ENCODE data around the gene ANGPTL2.

The ANGPTL2 gene

DNA sequence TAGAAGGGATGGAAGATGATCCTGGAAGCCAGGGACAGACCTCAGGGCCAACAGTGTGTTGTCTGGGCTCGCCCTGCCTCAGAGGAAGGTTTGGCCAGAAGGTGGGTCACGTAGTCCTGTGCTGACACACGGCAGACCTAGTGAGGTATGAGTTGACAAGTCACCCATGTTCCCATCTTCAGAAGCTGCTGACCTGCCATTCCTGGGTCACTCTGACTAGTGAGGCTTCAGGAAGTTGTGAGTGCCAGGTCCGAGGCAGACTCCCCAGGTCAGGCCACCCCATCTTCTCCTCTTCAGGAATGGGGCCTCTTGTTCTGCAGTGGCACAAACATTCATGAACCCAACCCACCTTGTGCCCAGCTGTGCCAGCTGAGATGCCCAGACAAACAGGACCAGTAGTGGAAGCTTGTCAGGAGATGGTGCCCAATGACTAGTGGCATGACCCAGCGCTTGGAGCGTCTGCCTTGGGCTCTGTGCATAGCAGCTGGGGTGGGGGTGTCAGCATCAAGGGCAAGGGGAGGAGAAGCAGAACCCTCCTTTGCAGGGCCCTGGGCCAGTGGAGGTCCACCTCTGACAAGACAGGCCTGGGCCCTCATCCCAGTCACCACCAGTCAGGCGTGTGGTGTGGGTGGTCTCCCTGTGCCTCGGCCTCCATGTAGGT is 16.8 kb upstream of the ANGPTL2 start:
- in situ Hi-C loops (cut with MboI; ENCODE audit: low pct_unique_long_range_greater_than_20kb, low sequenced_read_pairs): no loop called here
- DNase-seq: no peak

DNA sequence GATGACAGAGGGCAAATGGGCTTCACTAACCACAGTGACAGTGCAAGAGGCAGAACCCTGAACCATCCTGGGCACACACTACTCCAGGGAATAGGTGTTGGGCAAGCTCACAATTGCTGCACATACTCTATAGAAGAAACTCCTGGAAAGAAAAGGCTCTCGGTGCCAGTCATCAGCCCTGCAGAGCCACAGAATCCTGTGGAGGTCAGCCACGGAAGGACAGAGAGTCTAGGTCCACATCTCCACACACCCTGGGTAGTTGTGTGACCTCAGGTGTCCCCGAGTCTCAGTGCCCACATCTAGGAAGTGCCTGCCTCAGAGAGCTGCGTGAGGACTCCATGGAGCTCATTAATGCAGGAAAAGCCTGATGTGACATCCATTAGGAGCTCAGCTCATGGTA is 16.0 kb upstream of the ANGPTL2 start:
- no peak for DNase-seq
- in situ Hi-C loops (cut with MboI; ENCODE audit: low pct_unique_long_range_greater_than_20kb, low sequenced_read_pairs): no loop called here

DNA sequence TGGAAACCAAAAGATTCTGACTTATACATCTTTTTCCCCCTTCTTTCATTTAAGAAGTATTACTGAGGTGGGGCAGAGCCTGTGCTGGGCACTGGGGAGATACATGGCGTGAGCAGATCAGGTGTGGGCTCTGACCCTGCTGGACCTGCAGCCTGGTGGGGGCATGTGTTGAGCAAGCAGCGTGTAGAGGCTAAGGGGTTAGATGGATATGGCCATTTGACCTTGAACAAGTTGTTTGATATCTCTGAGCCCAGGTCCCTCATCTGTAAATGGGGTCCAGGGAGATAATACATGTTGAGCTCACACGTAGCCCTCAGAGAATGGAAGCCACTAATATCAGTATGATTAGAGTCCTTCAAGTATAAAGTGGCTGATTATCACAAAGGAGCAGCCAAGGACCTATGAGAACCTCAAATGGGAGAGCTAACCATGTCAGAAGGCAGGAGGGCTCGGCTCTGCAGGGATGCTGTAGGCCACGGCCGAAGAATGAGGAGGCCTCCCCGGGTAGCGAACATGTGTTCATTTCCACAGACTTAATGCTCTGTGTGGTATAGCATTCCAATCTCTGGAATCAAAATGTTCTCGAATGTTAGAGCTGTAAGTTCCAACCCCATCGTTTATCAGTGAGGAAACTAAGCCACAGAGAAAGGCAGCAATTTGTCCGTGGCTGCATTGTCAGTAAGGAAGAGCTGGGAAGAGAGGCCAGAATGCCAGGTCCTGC is 15.4 kb upstream of the ANGPTL2 start:
- DNase-seq: no peak
- in situ Hi-C loops (cut with MboI; ENCODE audit: low pct_unique_long_range_greater_than_20kb, low sequenced_read_pairs): no loop called here

DNA sequence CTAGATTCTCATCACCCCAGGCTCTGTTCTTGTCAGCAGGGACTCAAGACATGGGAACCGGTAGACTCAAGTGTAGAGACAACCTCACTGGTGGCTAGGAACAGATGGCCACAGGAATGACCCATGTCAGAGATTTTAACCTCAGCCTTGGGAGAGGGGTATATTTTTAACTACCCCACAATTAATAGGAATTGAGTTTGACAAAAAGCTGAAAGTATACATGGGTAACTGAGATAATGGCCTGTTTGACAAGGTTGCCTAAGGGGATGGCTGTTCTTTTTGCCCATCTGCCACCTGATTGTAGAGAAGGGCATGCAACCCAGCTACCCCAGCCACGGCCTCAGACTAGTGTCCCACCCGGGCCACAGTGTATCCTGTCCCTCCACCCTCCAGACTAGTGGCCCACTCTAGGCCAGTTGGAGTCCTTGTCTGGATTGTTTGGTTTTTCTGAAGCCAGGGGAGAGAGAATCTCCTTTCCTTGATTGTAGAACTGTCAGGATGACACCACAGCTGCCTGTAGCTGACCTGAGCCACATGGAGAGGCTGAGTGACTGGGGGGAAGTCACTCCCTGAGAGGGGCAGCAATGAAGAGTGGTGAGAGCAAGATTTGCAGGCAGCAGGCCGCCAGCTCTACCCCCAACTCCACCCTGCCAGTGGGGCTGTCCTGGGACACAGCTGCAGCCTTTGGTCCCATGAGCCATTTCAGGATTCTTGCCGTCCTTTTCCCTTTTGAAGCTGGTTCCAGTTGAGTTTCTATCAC is 14.6 kb upstream of the ANGPTL2 start:
- in situ Hi-C loops (cut with MboI; ENCODE audit: low pct_unique_long_range_greater_than_20kb, low sequenced_read_pairs): no loop called here

DNA sequence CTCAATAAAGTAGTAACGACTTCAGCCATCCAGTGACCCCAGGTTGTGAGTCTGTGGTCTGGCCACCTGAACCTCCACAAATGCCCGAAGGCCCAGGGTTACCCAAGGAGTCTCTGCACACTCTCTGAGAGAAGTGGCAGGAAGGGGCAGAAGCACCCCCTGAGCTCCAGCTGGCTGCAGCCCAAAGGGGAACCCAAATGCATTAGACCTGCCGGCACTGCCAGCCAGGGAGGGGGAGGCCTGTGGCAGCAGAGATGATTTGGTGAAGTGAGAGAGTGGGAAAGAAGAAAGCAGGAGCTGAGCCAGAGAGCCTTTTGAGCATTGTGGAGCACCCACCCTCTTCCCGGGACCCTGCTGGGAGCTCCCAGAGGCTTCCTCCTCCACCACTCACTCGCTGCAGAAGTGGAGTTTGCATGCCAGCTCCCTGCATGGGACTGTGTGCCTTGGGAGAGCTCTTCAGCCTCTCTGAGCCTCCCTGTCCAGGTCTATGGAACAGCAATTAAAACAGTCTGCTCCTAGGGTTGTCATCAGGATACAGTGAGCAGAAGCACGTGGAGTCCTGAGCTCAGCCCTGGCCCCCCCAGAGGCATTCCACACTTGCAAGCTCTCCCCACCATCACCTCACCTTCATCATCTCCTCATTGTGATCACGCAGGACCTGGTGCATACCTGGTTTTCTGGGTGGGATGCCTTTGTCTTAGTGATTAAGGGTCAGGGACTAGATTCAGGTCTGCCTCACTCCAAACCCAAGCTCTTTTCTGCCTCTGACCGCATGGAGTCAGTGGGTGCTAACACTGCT is 13.8 kb upstream of the ANGPTL2 start:
- no peak for DNase-seq
- in situ Hi-C loops (cut with MboI; ENCODE audit: low pct_unique_long_range_greater_than_20kb, low sequenced_read_pairs): no loop called here

More for the DNA sequence above, 14.6 kb upstream of the ANGPTL2 start:
- no peak for DNase-seq

DNA sequence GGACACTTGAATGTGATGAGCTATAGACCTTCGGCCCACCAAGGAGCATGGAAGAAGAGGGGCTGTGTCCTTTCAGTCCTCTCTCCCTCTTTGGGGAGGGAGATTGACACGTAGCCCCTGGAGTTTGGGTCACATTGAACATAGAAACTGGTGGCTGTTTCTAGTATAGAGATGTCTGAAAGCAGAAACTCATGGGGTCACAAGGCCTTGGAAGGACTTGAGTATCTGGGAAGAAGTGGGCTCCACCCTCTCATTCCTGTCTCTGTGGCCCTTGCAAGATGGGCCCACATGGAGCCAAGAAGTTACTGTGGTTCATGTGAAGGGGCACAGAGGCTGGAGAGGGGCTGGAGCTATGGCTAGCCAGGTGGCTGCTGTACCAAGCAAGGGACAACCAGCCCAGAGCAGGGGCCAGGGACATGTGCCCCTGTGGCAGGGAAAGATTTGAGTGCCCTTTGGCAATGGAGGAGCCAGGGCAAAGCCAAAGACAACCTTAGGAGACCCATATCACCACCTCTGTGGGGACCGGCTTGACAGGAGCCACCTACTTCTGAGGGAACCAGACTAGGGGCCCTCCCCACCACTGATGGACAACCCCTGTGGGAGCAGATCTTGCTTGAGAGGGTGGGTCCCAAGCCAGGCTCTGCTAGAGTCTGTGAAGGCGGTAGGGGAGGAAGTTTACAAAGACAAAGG is 12.8 kb upstream of the ANGPTL2 start:
- DNase-seq: no peak

DNA sequence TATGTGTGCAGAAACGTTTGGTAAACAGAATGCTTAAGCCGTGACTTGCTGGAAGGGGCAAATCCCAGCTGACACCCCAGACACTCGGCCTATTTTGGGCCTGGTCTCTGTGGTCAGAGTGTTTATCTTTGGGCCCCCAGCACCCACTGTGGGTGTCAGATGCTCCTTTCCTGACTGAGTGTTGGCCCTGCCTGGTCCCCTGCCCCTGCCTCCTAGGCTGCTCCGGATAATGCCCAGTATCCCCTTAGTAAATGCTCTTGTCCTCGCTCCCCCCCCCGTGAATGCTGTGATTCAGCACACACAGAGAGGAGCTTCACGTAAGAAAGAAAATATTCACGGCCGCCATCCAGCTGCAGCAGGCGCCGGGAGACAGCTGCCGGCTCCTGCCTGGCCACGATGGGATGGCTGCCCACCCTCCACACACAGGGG is 11.3 kb upstream of the ANGPTL2 start:
- no peak for DNase-seq
- in situ Hi-C loops (cut with MboI; ENCODE audit: low pct_unique_long_range_greater_than_20kb, low sequenced_read_pairs): no loop called here

More for the DNA sequence above, 12.8 kb upstream of the ANGPTL2 start:
- in situ Hi-C loops (cut with MboI; ENCODE audit: low pct_unique_long_range_greater_than_20kb, low sequenced_read_pairs): no loop called here

DNA sequence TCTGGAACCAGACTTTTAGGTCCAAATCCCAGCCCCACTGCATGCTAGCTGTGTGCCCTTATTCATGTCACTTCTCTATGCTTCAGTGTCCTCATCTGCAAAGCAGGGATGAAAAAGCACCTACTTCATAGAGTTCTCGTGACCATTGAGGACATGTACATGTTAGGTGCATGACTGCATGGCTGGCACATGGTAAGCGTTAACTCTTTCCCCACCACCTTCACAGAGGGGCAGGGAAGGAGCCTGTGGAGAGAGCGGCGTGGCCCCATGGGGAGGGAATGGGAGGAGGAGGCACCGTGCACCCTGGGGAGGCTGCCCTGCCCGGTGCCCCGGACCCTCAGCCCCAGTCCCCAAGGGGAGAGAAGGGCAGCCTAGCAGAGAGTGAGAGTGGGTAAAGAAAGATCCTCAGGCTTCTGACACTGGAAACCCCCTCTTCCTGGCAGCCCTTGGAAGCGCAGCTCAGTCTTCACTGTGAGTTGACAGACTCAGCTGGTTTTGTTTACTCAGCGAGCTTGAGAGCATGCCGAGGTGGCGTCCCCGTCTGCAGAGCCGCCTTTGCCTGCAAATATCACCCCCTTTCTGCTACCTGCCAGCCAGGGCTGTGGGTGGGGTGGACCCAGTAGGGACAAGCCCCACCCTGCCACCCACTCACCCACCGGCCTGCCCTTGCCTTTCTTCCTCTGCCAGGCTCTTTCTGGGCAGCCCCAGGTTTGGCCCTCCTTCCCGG is 10.6 kb upstream of the ANGPTL2 start:
- DNase-seq: no peak
- in situ Hi-C loops (cut with MboI; ENCODE audit: low pct_unique_long_range_greater_than_20kb, low sequenced_read_pairs): no loop called here

DNA sequence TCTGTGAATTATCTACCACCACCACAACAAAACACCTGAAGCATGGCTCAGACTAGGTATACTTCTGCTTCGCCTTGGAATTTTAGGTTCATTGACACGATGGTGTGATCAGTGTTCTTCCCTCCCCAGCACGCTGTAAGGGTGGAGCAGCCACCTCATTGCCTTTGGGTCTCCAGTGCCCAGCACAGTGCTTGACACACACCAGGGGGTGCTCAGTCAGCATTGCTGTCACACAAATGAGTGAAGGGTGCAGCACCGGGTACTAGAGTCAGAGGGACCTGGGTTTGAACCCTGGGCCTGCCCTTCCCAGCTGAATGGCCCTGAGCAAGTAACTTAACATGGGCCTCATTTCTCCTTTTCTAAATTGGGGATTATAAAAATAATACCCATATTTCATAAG is 9.9 kb upstream of the ANGPTL2 start:
- in situ Hi-C loops (cut with MboI; ENCODE audit: low pct_unique_long_range_greater_than_20kb, low sequenced_read_pairs): no loop called here
- DNase-seq: no peak

DNA sequence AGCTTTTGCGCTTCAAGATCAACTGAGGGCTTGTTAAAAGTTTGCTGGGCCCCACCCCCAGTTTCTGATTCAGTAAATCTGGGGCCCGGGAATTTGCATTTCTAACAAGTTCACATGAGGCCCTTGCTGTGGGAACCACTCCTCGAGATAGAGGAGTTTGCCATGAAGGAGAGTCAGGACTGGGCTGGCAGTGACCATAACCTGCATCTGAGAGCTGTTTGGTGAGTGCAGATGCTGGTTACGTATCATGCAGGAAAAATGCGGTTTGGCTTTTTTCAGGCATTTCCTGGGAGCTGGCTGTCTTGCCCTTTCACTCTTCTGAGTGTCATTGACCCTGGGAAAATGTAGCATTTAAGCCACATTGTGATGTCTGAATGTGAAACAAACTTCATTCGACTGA is 9.4 kb upstream of the ANGPTL2 start:
- DNase-seq: no peak

DNA sequence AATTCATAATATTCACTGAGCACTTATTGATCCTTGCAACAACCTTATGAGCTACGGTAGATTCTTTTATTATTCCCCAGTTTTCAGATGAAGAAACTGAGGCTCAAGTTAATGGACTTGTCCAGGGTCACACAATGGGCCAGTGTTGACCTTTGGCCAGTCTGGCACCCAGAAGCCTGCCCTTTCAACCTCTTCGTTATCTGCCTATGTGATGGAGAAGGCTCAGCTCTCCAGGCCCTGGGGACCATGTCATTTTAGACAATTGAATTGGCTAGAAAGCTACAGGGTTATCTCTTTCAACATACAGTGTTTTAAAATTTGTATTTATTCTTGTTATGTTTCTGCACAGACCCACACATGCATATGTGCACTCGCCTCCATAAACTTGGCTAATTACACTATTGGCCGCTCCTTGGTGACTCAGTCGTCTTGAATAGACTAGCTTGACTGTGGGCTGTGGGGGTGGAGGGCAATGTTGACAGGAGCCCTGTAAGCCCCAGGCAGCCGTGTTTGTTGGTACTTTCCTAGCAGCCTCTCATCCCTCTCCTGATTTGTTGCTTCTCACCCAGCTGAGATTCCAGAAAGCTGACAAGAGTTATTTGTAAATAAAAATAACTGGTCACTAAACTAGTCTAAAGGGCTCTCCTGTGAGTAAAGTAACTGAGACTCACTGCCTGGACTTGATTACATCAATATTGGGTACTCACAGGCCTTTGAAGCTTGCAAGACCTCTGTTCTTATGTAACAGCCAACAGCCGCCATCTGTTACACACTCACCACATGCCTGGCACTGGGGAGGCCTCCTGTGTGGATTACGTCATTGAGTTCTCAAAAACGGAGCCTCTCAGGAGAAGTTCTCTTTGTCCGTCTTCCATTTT is 8.5 kb upstream of the ANGPTL2 start:
- no peak for DNase-seq
- in situ Hi-C loops (cut with MboI; ENCODE audit: low pct_unique_long_range_greater_than_20kb, low sequenced_read_pairs): no loop called here

More for the DNA sequence above, 9.4 kb upstream of the ANGPTL2 start:
- in situ Hi-C loops (cut with MboI; ENCODE audit: low pct_unique_long_range_greater_than_20kb, low sequenced_read_pairs): no loop called here

DNA sequence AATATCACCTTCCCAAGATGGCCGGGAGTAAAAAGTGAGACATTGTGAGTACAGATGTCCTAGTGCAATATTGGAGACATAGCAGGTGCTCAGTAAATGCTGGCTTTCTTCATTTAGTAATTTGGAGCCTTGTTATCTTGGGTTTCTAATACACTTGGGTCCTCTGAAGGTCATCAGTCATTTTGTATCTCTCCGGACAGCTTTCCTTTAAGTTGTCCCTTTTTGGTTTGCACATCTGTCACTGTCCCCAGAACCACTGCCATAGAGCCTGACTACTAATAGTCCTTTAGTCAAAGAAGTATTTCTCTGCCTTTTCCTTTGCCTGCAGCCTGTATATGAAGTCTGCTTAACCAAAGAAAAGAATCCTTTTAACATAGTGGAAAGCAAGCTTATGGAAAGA is 7.8 kb upstream of the ANGPTL2 start:
- DNase-seq: no peak
- in situ Hi-C loops (cut with MboI; ENCODE audit: low pct_unique_long_range_greater_than_20kb, low sequenced_read_pairs): no loop called here

DNA sequence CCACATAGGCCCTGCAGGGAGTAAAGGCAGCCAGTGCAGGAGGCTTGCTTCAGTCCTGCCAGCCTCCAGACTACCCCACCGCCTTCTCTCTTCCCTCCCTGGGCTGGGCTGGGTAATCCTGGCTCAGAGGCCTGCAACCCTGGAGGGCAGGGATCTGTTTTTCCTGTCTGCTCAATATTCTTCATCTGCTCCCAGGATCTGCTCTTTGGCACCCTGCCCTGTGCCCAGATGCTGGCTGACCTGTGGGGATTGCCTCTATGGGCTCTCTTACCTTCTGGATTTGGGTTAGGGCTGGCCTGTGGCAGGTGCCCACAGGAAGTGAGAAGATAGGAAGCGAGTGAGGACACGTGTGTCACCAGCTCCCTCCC is 7.3 kb upstream of the ANGPTL2 start:
- DNase-seq: no peak
- in situ Hi-C loops (cut with MboI; ENCODE audit: low pct_unique_long_range_greater_than_20kb, low sequenced_read_pairs): no loop called here

DNA sequence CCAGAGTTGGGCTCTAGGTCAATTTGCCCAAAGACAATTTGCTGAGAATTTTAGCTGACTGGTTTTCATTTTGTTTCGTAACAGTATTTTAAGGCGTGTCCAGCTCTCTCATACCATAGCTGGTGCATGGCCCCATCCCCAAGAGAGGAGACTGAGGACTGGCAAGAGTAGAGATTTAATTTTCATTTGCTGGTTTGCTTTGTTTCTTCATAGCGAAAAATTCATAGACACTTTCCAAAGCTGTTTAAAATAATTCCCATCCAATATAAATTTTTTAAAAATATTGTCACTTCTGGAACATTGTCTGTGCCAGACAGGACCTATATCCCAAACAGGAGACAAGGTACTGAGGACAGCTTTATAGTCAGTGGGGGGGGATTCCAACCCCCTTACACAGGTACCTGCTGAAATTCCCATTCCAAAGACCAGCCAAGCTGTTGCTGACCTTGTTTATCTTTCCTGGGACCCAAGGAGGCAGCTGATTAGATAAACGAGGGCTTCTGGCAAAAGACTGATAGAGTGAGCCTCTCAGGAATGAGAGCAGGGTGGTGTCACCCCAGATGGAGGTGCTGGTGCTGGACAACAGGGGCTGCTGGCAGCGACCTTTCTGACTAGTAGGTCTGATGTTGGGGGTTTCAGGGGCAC is 6.8 kb upstream of the ANGPTL2 start:
- in situ Hi-C loops (cut with MboI; ENCODE audit: low pct_unique_long_range_greater_than_20kb, low sequenced_read_pairs): no loop called here
- DNase-seq: no peak

DNA sequence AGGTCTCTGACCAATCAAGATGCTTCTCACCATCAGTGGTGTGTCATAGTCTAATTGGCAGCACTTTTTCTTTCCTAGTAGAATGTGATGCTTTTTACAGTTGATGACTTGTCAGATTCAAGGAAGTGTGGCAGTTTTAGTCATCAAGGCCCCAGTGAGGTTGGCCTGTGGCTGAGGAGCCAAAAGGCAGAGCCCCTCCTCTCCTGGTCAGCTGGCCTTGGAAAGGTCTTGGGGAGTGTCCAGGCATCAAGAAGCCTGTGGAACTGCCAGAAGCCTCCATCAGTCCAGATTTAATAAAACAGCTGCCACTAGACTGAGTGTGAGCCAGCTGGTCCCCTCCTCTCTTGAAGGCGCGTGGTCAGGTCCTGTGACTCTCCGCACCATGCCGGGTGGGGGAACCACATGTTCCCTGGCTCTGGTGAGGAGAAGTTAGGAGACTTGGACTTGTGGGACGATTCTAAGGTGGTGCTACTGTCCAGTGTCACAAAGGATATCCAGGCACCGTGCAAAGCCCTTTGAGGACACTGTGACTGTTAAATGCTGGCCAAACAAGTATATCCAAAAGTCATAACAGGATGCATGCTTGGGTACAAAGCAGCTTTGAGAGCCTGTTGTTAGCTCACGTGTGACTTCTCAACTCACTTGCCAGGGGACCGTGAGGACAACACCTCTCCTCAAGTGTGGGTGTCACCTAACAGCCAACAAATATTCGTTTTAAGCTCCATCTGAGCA is 6.1 kb upstream of the ANGPTL2 start:
- no peak for DNase-seq
- in situ Hi-C loops (cut with MboI; ENCODE audit: low pct_unique_long_range_greater_than_20kb, low sequenced_read_pairs): no loop called here

DNA sequence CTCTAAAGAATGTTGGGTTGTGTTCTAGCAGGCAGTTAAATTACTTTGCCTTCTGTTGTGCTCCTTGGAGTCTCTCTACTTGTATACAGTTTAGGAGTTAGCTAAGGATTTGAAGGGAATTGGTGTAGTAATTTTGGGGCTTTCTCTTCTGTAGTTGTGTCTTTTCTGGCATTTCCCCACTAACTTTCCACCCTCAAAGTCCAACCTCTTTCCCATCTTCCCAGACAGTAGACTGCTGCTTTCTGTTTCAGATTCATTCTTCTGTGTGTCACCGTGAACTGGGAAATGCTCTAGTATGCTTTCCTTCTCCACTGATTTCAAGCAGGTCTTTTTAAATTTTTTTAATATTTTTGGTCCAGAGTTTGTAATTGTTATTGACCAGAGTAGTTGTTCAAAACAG is 4.5 kb upstream of the ANGPTL2 start:
- in situ Hi-C loops (cut with MboI; ENCODE audit: low pct_unique_long_range_greater_than_20kb, low sequenced_read_pairs): no loop called here
- DNase-seq: no peak
